ENCODE measurements around the gene CARD11. TPM values are rescaled to one million over a fixed set of nuclear protein-coding genes. Genes with fewer than 3 reads are reported as not detected.

The CARD11 gene
- total RNA-seq, 1 donor from 2014 or later = 0.63 TPM

DNA sequence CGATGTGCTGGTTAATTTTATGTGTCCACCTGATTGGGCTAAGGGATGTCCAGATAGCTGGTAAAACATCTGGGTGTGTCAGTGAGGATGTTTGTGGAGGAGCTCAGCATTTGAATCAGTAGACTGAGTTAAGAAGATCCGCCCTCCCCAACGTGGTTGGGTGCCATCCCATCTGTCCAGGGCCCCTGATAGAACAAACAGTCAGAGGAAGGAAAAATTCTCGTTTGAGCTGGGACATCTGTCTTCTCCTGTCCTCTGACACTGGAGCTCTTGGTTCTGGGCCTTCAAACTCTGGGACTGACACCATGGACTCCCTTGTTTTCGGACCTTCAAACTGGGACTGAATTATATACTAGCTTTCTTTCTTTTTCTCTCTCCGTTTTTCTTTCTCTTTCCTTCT lies 59.6 kb downstream of the CARD11 start:
- ATAC-seq (no peak), DNase-seq (ENCODE audit: low spot score) (no peak)

DNA sequence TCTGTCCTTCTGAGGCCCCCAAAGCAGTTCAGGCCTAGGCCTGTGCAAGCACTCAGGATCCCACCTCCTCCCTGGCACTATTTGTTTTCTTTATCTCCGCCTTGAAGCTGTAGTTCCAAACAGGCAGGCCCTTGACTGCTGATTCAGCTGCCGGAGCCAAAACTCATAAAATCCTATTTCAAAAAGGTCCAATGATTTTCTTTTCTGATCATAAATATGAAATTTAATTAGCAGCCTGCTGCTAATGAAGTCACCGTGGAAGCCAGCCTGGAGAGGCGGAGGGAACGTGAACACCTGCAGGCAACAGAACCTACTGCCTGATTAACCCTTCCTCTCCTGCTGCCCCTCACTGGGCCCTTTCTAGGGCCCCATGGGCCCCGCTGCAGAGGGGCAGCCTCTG lies 60.1 kb downstream of the CARD11 start:
- ATAC-seq (no peak), DNase-seq (ENCODE audit: low spot score) (no peak)

DNA sequence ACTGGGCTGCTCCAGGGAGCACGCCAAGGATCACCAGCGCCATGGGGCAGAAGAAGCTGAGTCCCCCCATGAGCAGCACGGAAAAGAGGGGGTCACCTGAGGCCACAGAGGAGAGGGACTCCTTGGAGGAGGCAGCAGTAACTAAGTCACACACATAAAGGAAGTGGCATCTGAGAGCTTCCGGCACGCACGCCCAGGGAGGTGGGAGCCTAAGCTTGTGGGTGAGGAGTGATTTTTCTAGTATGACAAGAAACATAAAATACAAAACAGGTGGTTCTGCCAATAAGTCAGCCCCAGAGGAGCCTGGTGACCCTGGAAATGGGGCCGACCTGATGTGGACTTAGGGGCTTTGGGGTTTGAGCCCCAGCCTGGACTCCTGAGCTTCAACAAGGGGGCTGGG lies 60.8 kb downstream of the CARD11 start:
- no peak for DNase-seq (ENCODE audit: low spot score)

DNA sequence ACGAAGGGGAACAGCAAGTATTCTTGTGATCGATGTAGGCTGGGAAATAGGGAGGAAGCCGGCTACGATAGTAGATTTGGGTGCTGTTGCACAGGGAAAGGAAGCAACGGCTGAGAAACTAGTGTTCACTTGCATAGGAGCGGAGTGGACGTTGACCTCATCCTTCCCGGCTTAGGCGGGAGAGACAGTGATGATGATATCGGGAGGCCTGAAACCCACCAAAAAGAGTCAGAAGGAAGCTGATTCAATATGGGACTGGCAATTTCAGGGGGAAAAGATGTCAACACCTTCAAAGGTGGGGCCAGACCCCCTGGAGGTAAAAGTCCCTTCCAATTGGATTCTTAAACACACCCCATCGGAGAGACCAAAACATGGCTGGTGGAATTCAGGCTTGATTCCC lies 61.3 kb downstream of the CARD11 start:
- DNase-seq (ENCODE audit: low spot score) = no peak
- ATAC-seq = no peak

More for the DNA sequence above, 60.8 kb downstream of the CARD11 start:
- no peak for ATAC-seq

DNA sequence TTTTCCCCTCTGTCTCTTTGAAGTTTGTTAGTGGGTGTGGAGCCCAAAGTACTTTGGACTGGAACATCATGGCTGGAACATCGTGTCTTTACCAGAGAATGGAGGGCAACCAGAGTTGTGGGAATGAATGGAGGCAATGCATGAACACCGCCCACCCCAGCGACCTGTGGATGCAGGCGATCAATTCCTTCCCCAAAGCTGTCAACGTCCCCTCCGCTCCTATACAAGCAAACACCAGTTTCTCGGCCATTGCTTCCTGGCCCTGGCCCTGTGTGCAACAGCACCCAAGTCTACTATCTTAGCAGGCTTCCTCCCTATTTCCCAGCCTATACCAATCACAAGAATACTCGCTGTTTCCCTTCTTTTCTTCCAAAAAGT lies 62.6 kb downstream of the CARD11 start:
- ATAC-seq (no peak), DNase-seq (ENCODE audit: low spot score) (no peak)

DNA sequence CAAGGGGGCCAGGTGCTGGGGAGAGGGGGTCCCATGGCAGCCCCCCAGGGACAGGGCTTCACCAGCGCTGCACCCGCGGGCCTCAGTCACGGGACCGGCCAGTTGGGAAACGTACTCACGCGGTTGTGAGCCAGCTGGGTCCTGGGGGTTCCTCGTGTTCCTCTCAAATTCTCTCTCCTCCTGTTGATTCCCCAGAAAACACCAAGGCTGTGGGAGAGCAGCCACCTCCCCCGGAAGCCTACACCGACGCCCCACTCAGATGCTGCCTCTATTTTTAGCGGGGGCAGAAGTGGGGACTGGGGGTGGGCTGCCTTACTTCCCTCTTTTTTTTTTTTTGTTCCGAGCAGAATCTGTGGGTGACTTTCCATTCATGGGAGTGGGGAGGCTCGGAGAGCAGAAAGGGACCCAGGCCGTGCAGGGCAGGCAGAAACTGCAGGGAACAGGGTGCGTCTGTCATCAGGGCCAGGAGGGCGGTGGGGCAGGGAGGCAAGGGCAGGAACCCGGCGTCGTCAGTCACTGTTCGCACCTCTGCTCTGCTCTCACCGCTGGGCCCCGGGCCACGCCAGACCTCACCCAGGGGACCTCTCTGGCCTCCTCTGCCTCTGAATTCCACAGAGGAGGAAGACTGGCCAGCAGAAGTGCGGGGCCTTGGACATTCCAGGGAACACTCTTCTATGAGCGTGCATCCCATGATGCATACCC lies 63.1 kb downstream of the CARD11 start:
- DNase-seq (ENCODE audit: low spot score) (no peak), ATAC-seq (no peak)

DNA sequence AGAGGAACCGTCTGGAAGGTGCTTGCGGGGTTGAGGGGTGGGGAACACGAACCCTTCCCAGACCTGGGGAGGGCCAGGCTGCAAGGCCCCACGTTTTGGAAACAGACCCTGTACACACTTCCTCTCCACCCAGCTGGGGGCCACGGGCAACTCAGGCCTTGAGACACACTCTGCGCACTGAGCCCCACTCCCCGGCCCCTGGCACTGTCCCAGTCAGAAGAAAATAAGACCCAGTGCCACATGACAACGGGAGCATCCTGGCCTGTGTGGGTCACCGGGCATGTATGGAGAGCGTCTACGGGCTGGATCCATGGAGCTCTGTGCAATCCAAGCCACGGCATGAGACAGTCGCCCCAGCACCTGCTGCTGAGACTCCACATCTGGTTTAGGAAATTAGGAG lies 63.7 kb downstream of the CARD11 start:
- no peak for DNase-seq (ENCODE audit: low spot score)
- no peak for ATAC-seq

DNA sequence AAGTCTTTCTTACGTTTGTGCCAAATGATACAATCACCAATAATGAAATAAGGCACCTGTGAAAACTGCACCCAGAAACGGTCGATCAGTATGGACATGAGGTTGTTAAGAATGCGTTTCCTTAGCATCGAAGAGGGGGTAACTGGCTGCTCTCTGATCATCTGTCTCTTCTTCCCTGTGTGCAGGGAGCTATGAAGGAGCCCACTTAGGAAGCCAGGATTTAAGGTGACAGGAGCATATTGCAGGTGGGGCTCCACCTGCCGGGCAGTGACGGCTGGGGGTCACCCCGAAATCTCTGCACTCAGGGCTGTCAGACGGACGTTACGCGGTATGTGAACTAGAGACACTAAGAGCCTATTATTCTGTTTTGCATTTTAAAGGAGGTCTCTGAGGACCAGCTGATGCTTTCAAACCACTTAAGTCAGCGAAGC lies 64.5 kb downstream of the CARD11 start:
- ATAC-seq (no peak), DNase-seq (ENCODE audit: low spot score) (no peak)

DNA sequence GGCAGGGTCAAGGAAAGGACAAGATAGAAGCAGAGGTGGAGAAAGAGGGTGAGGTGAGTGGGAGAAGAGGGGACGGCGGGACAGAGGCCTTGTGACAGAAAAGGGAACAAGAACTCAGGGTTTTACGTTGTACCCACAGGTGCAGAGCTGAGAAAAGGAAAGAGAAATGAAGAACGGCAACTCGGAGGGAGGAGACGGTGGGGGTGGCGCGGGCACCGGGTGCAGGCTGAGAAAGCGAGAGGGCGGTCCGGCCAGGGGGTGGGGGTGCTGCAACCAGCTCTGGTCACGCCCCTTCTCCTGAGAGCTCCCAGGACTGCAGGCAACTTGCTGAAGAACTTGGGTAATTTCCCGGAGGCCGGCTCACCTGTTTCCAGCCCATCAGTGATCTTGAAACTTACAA lies 65.3 kb downstream of the CARD11 start:
- peak; percentile 23 for ATAC-seq
- no peak for DNase-seq (ENCODE audit: low spot score)

DNA sequence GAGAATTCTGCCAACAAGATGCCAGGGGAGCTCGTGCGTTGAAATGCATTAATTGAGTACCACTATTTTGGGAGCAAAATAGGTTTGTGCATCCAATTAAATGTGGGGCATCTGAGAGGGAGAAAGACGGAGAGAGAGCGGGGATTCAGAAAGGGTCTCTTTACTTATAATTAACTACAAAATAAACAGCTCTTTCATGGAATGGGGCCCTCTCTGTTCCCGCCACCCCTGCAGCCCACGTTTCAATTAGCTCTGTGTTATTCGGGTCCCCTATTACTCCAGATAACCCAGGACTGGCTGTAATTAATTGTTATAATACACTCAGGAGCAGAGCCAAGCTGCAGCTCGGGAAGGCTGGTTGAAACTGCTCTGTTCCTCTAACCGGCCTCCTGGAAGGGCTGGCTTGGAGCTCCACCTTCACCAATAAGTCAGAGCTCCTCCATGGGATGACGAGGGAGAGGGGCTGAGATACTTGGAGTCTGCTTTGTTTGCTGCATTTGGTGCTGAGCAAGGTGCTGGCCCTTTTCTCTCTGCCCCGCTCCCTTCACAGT lies 67.8 kb downstream of the CARD11 start:
- DNase-seq (ENCODE audit: low spot score) = no peak
- no peak for ATAC-seq

DNA sequence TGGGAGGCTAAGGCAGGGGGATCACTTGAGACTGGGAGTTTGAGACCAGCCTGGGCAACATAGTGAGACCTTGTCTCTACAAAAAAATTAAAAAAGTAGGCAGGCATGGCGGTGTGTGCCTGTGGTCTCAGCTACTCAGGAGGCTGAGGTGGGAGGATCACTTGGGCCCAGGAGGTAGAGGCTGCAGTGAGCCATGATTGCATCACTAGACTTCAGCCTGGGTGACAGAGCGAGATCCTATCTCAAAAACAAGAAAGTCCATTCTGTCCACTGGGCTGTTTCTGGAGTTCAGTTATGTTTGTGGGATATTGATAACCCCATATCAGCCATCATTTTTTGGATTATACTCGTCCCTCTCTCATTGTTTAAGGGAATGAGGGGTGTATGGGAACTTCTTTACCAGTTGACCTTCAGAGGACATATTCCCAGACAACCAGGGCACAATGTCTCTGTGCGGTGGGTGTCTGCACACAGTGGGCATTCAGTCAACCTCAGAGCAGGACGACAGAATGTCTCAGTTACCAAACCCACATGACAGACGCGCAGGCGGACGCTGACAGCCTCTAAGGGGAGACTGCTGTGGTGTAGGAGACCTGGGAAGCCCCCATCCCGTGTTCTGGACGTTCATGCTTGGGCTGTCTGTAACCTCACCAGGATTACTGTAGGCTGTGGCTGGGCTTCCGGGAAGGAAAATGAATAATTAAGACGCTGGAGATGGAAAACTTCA lies 69.4 kb downstream of the CARD11 start:
- DNase-seq (ENCODE audit: low spot score) = no peak
- ATAC-seq = no peak

DNA sequence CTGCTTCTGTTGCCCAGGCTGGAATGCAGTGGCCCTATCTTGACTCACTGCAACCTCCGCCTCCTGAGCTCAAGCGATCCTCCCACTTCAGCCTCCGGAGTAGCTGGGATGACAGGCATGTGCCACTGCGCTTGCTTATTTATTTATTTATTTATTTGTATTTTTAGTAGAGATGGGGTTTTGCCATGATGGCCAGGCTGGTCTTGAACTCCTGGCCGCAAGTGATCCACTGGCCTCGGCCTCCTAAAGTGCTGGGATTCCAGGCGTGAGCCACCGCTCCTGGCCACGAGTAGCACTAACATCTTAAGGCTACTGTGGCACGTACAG lies 70.9 kb downstream of the CARD11 start:
- no peak for DNase-seq (ENCODE audit: low spot score)

DNA sequence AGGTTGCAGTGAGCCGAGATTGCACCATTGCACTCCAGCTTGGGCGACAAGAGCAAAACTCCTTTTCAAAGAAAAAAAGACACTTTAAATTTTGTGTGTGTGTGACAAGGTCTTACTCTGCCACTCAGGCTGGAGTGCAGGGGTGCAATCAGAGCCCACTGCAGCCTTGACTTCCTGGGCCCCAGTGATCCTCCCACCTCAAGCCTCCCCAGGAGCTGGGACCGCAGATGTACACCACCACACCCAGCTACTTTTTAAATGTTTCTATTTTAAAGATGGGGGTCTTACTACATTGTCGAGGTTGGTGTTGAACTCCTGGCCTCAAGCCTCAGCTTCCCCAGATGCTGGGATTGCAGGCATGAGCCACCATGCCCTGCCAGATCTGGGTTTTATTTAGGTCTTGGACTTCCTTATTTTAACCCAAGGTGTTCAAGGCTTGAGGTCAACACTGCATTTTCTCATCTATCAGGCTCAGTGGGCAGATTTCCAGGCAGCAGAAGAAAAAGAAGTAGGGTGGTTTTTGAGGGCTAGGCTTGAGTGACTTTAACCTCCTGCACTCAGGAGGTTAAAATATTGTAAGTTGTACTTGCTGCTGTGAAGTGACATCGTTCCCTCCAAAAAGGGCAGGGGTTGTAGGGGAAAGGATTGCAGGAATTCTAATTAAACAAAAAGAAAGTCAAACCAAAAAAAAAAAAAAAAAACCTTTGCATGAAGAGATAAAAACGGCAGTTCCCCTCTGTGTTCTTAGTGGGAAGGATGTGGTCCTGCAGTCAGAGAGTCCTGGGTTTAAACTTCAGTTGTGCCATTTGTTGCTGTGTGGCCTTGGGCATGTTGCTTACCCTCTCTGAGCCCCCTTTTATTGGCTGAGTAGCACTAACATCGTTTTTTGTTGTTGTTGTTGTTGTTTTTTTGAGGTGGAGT lies 71.5 kb downstream of the CARD11 start:
- DNase-seq (ENCODE audit: low spot score) = peak; percentile 23
- ATAC-seq = no peak

More for the DNA sequence above, 70.9 kb downstream of the CARD11 start:
- no peak for ATAC-seq

DNA sequence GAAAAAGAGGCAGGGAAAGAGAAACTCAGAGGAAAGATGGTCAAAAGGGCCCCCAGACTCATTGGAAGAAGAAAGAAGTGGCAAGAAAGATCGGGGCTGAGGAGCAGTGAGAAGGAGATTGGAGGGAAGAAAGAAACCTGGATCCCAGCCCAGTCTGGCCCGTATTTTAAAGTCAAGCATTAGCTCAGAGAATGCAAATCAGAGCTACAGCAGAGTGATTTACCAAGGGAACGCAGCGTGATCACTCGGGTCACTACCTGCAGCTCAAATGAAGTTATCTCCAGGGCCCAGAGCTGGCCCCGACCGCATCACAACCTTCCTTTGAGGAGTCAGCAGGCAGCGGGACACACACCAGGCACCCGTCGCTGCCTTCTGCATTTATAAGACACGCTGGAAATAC lies 72.8 kb downstream of the CARD11 start:
- ATAC-seq (no peak), DNase-seq (ENCODE audit: low spot score) (peak; percentile 8)

DNA sequence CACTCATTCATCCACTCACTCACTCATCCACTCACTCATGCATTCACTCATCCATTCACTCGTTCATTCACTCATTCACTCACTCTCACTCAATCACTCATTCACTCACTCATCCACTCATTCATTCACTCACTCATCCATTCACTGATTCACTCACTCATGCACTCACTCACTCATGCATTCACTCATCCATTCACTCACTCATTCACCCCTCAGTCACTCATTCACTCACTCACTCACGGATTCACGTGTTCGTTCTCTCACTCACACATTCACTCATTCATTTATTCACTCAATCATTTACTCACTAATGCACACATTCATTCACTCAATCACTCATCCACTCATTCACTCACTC lies 73.4 kb downstream of the CARD11 start:
- ATAC-seq = no peak
- DNase-seq (ENCODE audit: low spot score) = no peak

DNA sequence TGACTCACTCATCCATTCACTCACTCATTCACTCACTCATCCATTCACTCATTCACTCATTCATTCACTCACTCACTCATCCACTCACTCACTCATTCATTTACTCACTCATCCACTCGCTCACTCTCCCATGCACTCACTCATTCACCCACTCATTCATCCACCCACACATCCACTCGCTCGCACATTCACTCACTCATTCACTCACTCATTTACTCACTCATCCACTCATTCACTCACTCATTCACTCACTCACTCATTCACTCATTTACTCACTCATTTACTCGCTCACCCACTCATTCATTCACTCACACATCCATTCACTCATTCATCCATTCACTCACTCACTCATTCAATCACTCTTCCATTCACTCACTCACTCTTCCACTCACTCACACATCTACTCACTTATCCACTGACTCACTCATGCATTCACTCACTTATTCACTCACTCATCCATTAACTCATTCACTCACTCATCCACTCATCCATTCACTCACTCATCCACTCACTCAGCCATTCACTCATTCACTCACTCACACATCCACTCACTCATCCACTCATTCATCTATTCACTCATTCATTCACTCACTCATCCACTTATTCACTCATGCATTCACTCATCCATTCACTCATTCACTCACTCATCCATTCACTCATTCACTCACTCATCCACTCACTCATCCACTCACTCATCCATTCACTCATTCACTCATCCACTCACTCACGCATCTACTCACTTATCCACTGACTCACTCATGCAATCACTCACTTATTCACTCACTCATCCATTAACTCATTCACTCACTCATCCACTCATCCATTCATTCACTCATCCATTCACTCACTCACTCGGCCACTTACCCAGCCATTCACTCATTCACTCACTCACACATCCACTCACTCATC lies 74.0 kb downstream of the CARD11 start:
- DNase-seq (ENCODE audit: low spot score) (peak; percentile 4), ATAC-seq (no peak)

DNA sequence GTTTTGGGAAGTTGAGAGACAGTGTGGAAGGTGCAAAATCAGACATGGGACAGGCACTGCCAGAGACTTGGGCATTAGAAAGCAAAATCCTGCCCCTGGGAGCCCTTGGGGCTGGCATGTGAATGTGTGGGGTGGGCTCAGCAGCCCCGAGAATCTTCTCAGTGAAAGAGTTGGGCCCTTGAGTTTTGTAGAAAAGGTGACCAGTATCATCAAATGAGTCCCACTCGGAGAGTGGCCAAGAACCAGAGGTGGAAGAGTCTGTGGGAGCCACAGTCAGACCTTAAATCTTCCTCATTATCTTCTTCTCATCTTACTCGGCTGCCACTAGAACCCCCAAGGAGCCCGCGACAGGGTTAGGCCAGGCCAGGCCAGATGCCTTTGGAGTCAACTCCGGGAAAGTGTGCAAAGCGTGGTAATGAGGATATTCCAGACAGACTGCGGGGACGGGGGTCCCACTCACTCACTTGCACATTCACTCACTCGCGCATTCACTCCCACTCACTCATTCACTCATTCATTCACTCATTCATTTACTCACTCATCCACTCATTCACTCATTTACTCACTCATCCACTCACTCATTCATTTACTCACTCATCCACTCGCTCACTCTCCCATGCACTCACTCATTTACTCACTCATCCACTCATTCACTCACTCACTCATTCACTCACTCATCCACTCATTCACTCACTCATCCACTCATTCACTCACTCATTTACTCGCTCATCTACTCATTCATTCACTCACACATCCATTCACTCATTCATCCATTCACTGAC lies 74.9 kb downstream of the CARD11 start:
- peak; percentile 18 for DNase-seq (ENCODE audit: low spot score)
- no peak for ATAC-seq

DNA sequence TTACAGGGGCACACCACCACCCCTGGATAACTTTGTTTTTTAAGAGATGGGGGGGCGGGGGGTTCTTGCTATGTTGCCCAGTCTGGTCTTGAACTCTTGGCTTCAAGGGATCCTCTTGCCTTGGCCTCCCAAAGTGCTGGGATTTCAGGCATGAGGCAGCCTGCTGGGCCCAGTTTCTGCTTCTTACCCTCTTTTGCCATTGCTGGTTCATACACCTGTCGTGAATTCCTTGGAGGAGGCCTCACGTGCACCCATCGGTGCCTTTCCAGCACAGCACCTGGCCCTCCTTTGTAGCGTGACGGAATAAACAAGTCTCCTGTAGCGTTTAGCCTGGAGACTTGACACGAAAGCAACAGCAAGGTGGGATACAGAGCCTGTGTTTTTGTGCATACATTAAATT lies 75.5 kb downstream of the CARD11 start:
- ATAC-seq (no peak), DNase-seq (ENCODE audit: low spot score) (peak; percentile 21)

DNA sequence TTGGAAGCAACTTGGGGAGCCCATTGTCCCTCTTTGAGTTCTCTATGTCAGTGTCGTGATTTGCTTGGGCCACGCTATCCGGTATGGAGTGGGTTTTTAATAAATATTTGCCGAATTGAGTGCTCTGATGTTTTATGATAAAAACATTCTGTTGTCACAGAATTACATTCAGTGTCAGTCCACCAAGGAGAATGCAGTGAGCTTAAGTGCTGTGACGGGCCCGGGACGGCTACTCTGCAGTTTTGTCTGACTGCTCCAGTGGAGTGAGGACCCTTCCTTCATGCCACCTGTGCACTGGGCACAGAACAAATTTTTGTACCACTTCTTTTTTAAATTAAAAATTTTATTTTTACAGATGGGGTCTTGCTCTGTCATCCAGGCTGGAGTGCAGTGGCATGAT lies 76.0 kb downstream of the CARD11 start:
- DNase-seq (ENCODE audit: low spot score) (no peak), ATAC-seq (no peak)

DNA sequence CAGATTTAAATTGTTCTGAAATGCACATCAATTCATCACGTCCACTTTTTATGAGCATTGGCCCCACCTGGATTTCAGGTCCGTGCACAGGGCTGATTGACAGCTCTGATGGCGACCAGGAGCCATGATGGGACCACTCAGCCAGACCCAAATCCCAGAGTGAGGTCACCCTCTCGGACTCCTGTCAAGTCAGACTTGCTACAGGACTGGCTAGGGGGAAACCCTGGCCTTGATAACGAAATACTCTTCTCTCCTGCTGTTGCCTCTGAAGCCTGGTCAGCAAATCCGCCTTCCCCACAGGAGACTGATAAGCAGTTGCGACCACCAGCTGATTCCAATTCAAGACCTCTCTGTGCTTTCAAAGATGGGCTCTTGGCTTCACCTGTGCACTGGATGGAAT lies 76.4 kb downstream of the CARD11 start:
- ATAC-seq (no peak), DNase-seq (ENCODE audit: low spot score) (peak; percentile 18)
